Measurements from ENCODE around the gene ALDH4A1.

The ALDH4A1 gene

GRCh38 chr1:18913065-18913835, 10.9 kb upstream of the ALDH4A1 start:
- no peaks in the 10 kb centered on the region for H3K9me3 Mint-ChIP-seq
- no peaks in the 10 kb centered on the region for H3K27me3 Mint-ChIP-seq
- peak; percentile 55 to 64 for DNase-seq (ENCODE audit: low spot score in 2 of 2)
- peaks cover 49% of the 10 kb centered on the region for H3K36me3 Mint-ChIP-seq (ENCODE audit: insufficient read depth)
- ATAC-seq (replicated peaks; ENCODE audit: extremely low read depth, poor library complexity, severe bottlenecking) = peak; percentile 80
- H3K4me1 Mint-ChIP-seq = peaks cover 19% of the 10 kb centered on the region
- H3K4me3 Mint-ChIP-seq = no peak overlapping the region
- H3K27ac Mint-ChIP-seq (ENCODE audit: low read depth) = peak overlapping the region; percentile 75

- Mint-ChIP-seq H3K4me1 (peaks cover 21% of the 10 kb centered on the region), H3K36me3 (ENCODE audit: insufficient read depth) (peaks cover 46% of the 10 kb centered on the region), H3K27ac (ENCODE audit: low read depth) (peak overlapping the region; percentile 75), H3K27me3 (no peaks in the 10 kb centered on the region), H3K9me3 (no peaks in the 10 kb centered on the region), H3K4me3 (no peak overlapping the region)
- ATAC-seq (replicated peaks; ENCODE audit: extremely low read depth, poor library complexity, severe bottlenecking) (no peak), DNase-seq (ENCODE audit: low spot score in 2 of 2) (no peak)
These were observed 10.2 kb upstream of the ALDH4A1 start for GRCh38 chr1:18912550-18912949.

- ATAC-seq (replicated peaks; ENCODE audit: extremely low read depth, poor library complexity, severe bottlenecking) (no peak), DNase-seq (ENCODE audit: low spot score in 2 of 2) (no peak)
- Mint-ChIP-seq H3K9me3 (no peaks in the 10 kb centered on the region), H3K4me3 (no peak overlapping the region), H3K27me3 (no peaks in the 10 kb centered on the region), H3K27ac (ENCODE audit: low read depth) (peak overlapping the region; percentile 71), H3K4me1 (peaks cover 19% of the 10 kb centered on the region), H3K36me3 (ENCODE audit: insufficient read depth) (peaks cover 47% of the 10 kb centered on the region)
These were observed 6.8 kb upstream of the ALDH4A1 start for GRCh38 chr1:18908911-18909771.

- no peaks in the 10 kb centered on the region for H3K27me3 Mint-ChIP-seq
- DNase-seq (ENCODE audit: low spot score in 2 of 2) = no peak
- H3K27ac Mint-ChIP-seq (ENCODE audit: low read depth) = peak overlapping the region; percentile 71
- H3K9me3 Mint-ChIP-seq = no peaks in the 10 kb centered on the region
- no peak overlapping the region for H3K4me3 Mint-ChIP-seq
- peaks cover 42% of the 10 kb centered on the region for H3K36me3 Mint-ChIP-seq (ENCODE audit: insufficient read depth)
- no peak for ATAC-seq (replicated peaks; ENCODE audit: extremely low read depth, poor library complexity, severe bottlenecking)
- H3K4me1 Mint-ChIP-seq = peaks cover 20% of the 10 kb centered on the region
These were observed 5.8 kb upstream of the ALDH4A1 start for GRCh38 chr1:18907917-18908845.

GRCh38 chr1:18907021-18907916, 4.9 kb upstream of the ALDH4A1 start:
- Mint-ChIP-seq H3K4me3 (no peak overlapping the region), H3K36me3 (ENCODE audit: insufficient read depth) (peaks cover 39% of the 10 kb centered on the region), H3K9me3 (no peaks in the 10 kb centered on the region), H3K4me1 (peaks cover 23% of the 10 kb centered on the region), H3K27me3 (no peaks in the 10 kb centered on the region), H3K27ac (ENCODE audit: low read depth) (peak overlapping the region; percentile 51)
- peak; percentile 57 to 63 for DNase-seq (ENCODE audit: low spot score in 2 of 2)
- no peak for ATAC-seq (replicated peaks; ENCODE audit: extremely low read depth, poor library complexity, severe bottlenecking)

GRCh38 chr1:18903291-18903756, 969 bp upstream of the ALDH4A1 start:
- DNase-seq (ENCODE audit: low spot score in 2 of 2) = no peak
- Mint-ChIP-seq H3K36me3 (ENCODE audit: insufficient read depth) (peaks cover 21% of the 10 kb centered on the region), H3K27ac (ENCODE audit: low read depth) (peak overlapping the region; percentile 81), H3K4me1 (peaks cover 32% of the 10 kb centered on the region), H3K4me3 (peak overlapping the region; percentile 95), H3K27me3 (no peaks in the 10 kb centered on the region), H3K9me3 (no peaks in the 10 kb centered on the region)
- ATAC-seq (replicated peaks; ENCODE audit: extremely low read depth, poor library complexity, severe bottlenecking) = no peak

GRCh38 chr1:18901952-18902522, 318 bp downstream of the ALDH4A1 start:
- H3K27ac Mint-ChIP-seq (ENCODE audit: low read depth) = peak overlapping the region; percentile 81

GRCh38 chr1:18901147-18901951, 1.0 kb downstream of the ALDH4A1 start:
- Mint-ChIP-seq H3K27ac (ENCODE audit: low read depth) (peak overlapping the region; percentile 81), H3K36me3 (ENCODE audit: insufficient read depth) (peaks cover 17% of the 10 kb centered on the region), H3K9me3 (no peaks in the 10 kb centered on the region), H3K4me3 (peak overlapping the region; percentile 95), H3K27me3 (no peaks in the 10 kb centered on the region), H3K4me1 (peaks cover 22% of the 10 kb centered on the region)
- DNase-seq (ENCODE audit: low spot score in 2 of 2) = no peak
- no peak for ATAC-seq (replicated peaks; ENCODE audit: extremely low read depth, poor library complexity, severe bottlenecking)

More at GRCh38 chr1:18901952-18902522, 318 bp downstream of the ALDH4A1 start:
- DNase-seq (ENCODE audit: low spot score in 2 of 2) (no peak), ATAC-seq (replicated peaks; ENCODE audit: extremely low read depth, poor library complexity, severe bottlenecking) (no peak)
- Mint-ChIP-seq H3K4me1 (peaks cover 27% of the 10 kb centered on the region), H3K36me3 (ENCODE audit: insufficient read depth) (peaks cover 18% of the 10 kb centered on the region), H3K9me3 (no peaks in the 10 kb centered on the region), H3K4me3 (peak overlapping the region; percentile 95), H3K27me3 (no peaks in the 10 kb centered on the region)

- Mint-ChIP-seq H3K9me3 (no peaks in the 10 kb centered on the region), H3K4me3 (no peak overlapping the region), H3K27ac (ENCODE audit: low read depth) (no peak overlapping the region), H3K36me3 (ENCODE audit: insufficient read depth) (peaks cover 15% of the 10 kb centered on the region), H3K27me3 (no peaks in the 10 kb centered on the region), H3K4me1 (peaks cover 22% of the 10 kb centered on the region)
- ATAC-seq (replicated peaks; ENCODE audit: extremely low read depth, poor library complexity, severe bottlenecking) = no peak
- DNase-seq (ENCODE audit: low spot score in 2 of 2) = no peak
These were observed 2.0 kb downstream of the ALDH4A1 start for GRCh38 chr1:18900303-18900841.

- H3K36me3 Mint-ChIP-seq (ENCODE audit: insufficient read depth) = peaks cover 12% of the 10 kb centered on the region
- no peak for DNase-seq (ENCODE audit: low spot score in 2 of 2)
- ATAC-seq (replicated peaks; ENCODE audit: extremely low read depth, poor library complexity, severe bottlenecking) = no peak
- H3K9me3 Mint-ChIP-seq = no peaks in the 10 kb centered on the region
- H3K4me3 Mint-ChIP-seq = no peak overlapping the region
- no peak overlapping the region for H3K27ac Mint-ChIP-seq (ENCODE audit: low read depth)
- no peaks in the 10 kb centered on the region for H3K27me3 Mint-ChIP-seq
- H3K4me1 Mint-ChIP-seq = peaks cover 22% of the 10 kb centered on the region
These were observed 2.8 kb downstream of the ALDH4A1 start for GRCh38 chr1:18899363-18900049.
